ENCODE measurements around the gene SUMF1. TPM values are rescaled to one million over a fixed set of nuclear protein-coding genes. Genes with fewer than 3 reads are reported as not detected.

The SUMF1 gene
- total RNA-seq, 1 donor from 2014 or later = 28.2 TPM

GRCh38 chr3:4440951-4441350 is 26.1 kb downstream of the SUMF1 start:
- Histone ChIP-seq H3K9ac (ENCODE audit: low read depth in 1 of 3, low read length in 3 of 3) (no peak overlapping the region), H3K4me3 (ENCODE audit: low read length in 3 of 3) (no peak overlapping the region), H3K27ac (ENCODE audit: low read depth, low read length) (no peak overlapping the region), H3K4me1 (ENCODE audit: control insufficient read depth in 3 of 3, insufficient read depth in 3 of 3, low read length in 3 of 3) (no peaks in the 10 kb centered on the region), H3K9me3 (ENCODE audit: control insufficient read depth in 3 of 3, low read length in 3 of 3) (no peaks in the 10 kb centered on the region), H3K27me3 (ENCODE audit: control insufficient read depth in 3 of 3, insufficient read depth in 3 of 3, low read length in 3 of 3) (no peaks in the 10 kb centered on the region), H3K36me3 (ENCODE audit: control insufficient read depth in 3 of 3, insufficient read depth in 3 of 3, low read length in 3 of 3) (peaks cover 2 to 5% (median 5%) of the 10 kb centered on the region in 3 donors)

- Histone ChIP-seq H3K36me3 (ENCODE audit: control insufficient read depth in 3 of 3, insufficient read depth in 3 of 3, low read length in 3 of 3) (peaks cover 0 to 2% (median 0%) of the 10 kb centered on the region in 3 donors), H3K27me3 (ENCODE audit: control insufficient read depth in 3 of 3, insufficient read depth in 3 of 3, low read length in 3 of 3) (no peaks in the 10 kb centered on the region), H3K4me1 (ENCODE audit: control insufficient read depth in 3 of 3, insufficient read depth in 3 of 3, low read length in 3 of 3) (no peaks in the 10 kb centered on the region), H3K27ac (ENCODE audit: low read depth, low read length) (no peak overlapping the region), H3K4me3 (ENCODE audit: low read length in 3 of 3) (no peak overlapping the region), H3K9me3 (ENCODE audit: control insufficient read depth in 3 of 3, low read length in 3 of 3) (no peaks in the 10 kb centered on the region), H3K9ac (ENCODE audit: low read depth in 1 of 3, low read length in 3 of 3) (no peak overlapping the region)
Observed at GRCh38 chr3:4438296-4438695, 28.8 kb downstream of the SUMF1 start.

- H3K4me1 ChIP-seq (ENCODE audit: control insufficient read depth in 3 of 3, insufficient read depth in 3 of 3, low read length in 3 of 3) = no peaks in the 10 kb centered on the region
- no peaks in the 10 kb centered on the region for H3K9me3 ChIP-seq (ENCODE audit: control insufficient read depth in 3 of 3, low read length in 3 of 3)
- H3K36me3 ChIP-seq (ENCODE audit: control insufficient read depth in 3 of 3, insufficient read depth in 3 of 3, low read length in 3 of 3) = no peaks in the 10 kb centered on the region
- no peak overlapping the region for H3K27ac ChIP-seq (ENCODE audit: low read depth, low read length)
- H3K27me3 ChIP-seq (ENCODE audit: control insufficient read depth in 3 of 3, insufficient read depth in 3 of 3, low read length in 3 of 3) = no peaks in the 10 kb centered on the region
- no peak overlapping the region for H3K9ac ChIP-seq (ENCODE audit: low read depth in 1 of 3, low read length in 3 of 3)
- no peak overlapping the region for H3K4me3 ChIP-seq (ENCODE audit: low read length in 3 of 3)
Observed at GRCh38 chr3:4432259-4432658, 34.8 kb downstream of the SUMF1 start.

- Histone ChIP-seq H3K27me3 (ENCODE audit: control insufficient read depth in 3 of 3, insufficient read depth in 3 of 3, low read length in 3 of 3) (no peaks in the 10 kb centered on the region), H3K36me3 (ENCODE audit: control insufficient read depth in 3 of 3, insufficient read depth in 3 of 3, low read length in 3 of 3) (no peaks in the 10 kb centered on the region), H3K4me3 (ENCODE audit: low read length in 3 of 3) (no peak overlapping the region), H3K27ac (ENCODE audit: low read depth, low read length) (no peak overlapping the region), H3K4me1 (ENCODE audit: control insufficient read depth in 3 of 3, insufficient read depth in 3 of 3, low read length in 3 of 3) (peaks cover 0 to 3% (median 0%) of the 10 kb centered on the region in 3 donors), H3K9ac (ENCODE audit: low read depth in 1 of 3, low read length in 3 of 3) (no peak overlapping the region), H3K9me3 (ENCODE audit: control insufficient read depth in 3 of 3, low read length in 3 of 3) (no peaks in the 10 kb centered on the region)
Observed at GRCh38 chr3:4429648-4430350, 37.3 kb downstream of the SUMF1 start.

GRCh38 chr3:4426782-4427344 is 40.2 kb downstream of the SUMF1 start:
- no peaks in the 10 kb centered on the region for H3K9me3 ChIP-seq (ENCODE audit: control insufficient read depth in 3 of 3, low read length in 3 of 3)
- H3K9ac ChIP-seq (ENCODE audit: low read depth in 1 of 3, low read length in 3 of 3) = no peak overlapping the region
- peaks cover 0 to 3% (median 0%) of the 10 kb centered on the region in 3 donors for H3K4me1 ChIP-seq (ENCODE audit: control insufficient read depth in 3 of 3, insufficient read depth in 3 of 3, low read length in 3 of 3)
- H3K27me3 ChIP-seq (ENCODE audit: control insufficient read depth in 3 of 3, insufficient read depth in 3 of 3, low read length in 3 of 3) = no peaks in the 10 kb centered on the region
- no peaks in the 10 kb centered on the region for H3K36me3 ChIP-seq (ENCODE audit: control insufficient read depth in 3 of 3, insufficient read depth in 3 of 3, low read length in 3 of 3)
- no peak overlapping the region for H3K4me3 ChIP-seq (ENCODE audit: low read length in 3 of 3)
- H3K27ac ChIP-seq (ENCODE audit: low read depth, low read length) = no peak overlapping the region

- no peak overlapping the region for H3K9ac ChIP-seq (ENCODE audit: low read depth in 1 of 3, low read length in 3 of 3)
- H3K9me3 ChIP-seq (ENCODE audit: control insufficient read depth in 3 of 3, low read length in 3 of 3) = no peaks in the 10 kb centered on the region
- H3K27me3 ChIP-seq (ENCODE audit: control insufficient read depth in 3 of 3, insufficient read depth in 3 of 3, low read length in 3 of 3) = no peaks in the 10 kb centered on the region
- H3K4me3 ChIP-seq (ENCODE audit: low read length in 3 of 3) = no peak overlapping the region
- H3K36me3 ChIP-seq (ENCODE audit: control insufficient read depth in 3 of 3, insufficient read depth in 3 of 3, low read length in 3 of 3) = no peaks in the 10 kb centered on the region
- no peak overlapping the region for H3K27ac ChIP-seq (ENCODE audit: low read depth, low read length)
- H3K4me1 ChIP-seq (ENCODE audit: control insufficient read depth in 3 of 3, insufficient read depth in 3 of 3, low read length in 3 of 3) = peaks cover 0 to 3% (median 0%) of the 10 kb centered on the region in 3 donors
Observed at GRCh38 chr3:4426261-4426781, 40.7 kb downstream of the SUMF1 start.

- Histone ChIP-seq H3K36me3 (ENCODE audit: control insufficient read depth in 3 of 3, insufficient read depth in 3 of 3, low read length in 3 of 3) (no peaks in the 10 kb centered on the region), H3K27me3 (ENCODE audit: control insufficient read depth in 3 of 3, insufficient read depth in 3 of 3, low read length in 3 of 3) (no peaks in the 10 kb centered on the region), H3K27ac (ENCODE audit: low read depth, low read length) (no peak overlapping the region), H3K9ac (ENCODE audit: low read depth in 1 of 3, low read length in 3 of 3) (no peak overlapping the region), H3K9me3 (ENCODE audit: control insufficient read depth in 3 of 3, low read length in 3 of 3) (no peaks in the 10 kb centered on the region), H3K4me3 (ENCODE audit: low read length in 3 of 3) (no peak overlapping the region), H3K4me1 (ENCODE audit: control insufficient read depth in 3 of 3, insufficient read depth in 3 of 3, low read length in 3 of 3) (peaks cover 0 to 9% (median 0%) of the 10 kb centered on the region in 3 donors)
Observed at GRCh38 chr3:4425707-4426106, 41.4 kb downstream of the SUMF1 start.

- Histone ChIP-seq H3K36me3 (ENCODE audit: control insufficient read depth in 3 of 3, insufficient read depth in 3 of 3, low read length in 3 of 3) (no peaks in the 10 kb centered on the region), H3K27me3 (ENCODE audit: control insufficient read depth in 3 of 3, insufficient read depth in 3 of 3, low read length in 3 of 3) (no peaks in the 10 kb centered on the region), H3K9me3 (ENCODE audit: control insufficient read depth in 3 of 3, low read length in 3 of 3) (no peaks in the 10 kb centered on the region), H3K9ac (ENCODE audit: low read depth in 1 of 3, low read length in 3 of 3) (no peak overlapping the region), H3K27ac (ENCODE audit: low read depth, low read length) (no peak overlapping the region), H3K4me3 (ENCODE audit: low read length in 3 of 3) (no peak overlapping the region), H3K4me1 (ENCODE audit: control insufficient read depth in 3 of 3, insufficient read depth in 3 of 3, low read length in 3 of 3) (peaks cover 0 to 9% (median 0%) of the 10 kb centered on the region in 3 donors)
Observed at GRCh38 chr3:4425055-4425454, 42.0 kb downstream of the SUMF1 start.

GRCh38 chr3:4421121-4421520 is 45.9 kb downstream of the SUMF1 start:
- Histone ChIP-seq H3K9me3 (ENCODE audit: control insufficient read depth in 3 of 3, low read length in 3 of 3) (no peaks in the 10 kb centered on the region), H3K4me1 (ENCODE audit: control insufficient read depth in 3 of 3, insufficient read depth in 3 of 3, low read length in 3 of 3) (peaks cover 0 to 15% (median 8%) of the 10 kb centered on the region in 3 donors), H3K9ac (ENCODE audit: low read depth in 1 of 3, low read length in 3 of 3) (no peak overlapping the region), H3K4me3 (ENCODE audit: low read length in 3 of 3) (no peak overlapping the region), H3K27me3 (ENCODE audit: control insufficient read depth in 3 of 3, insufficient read depth in 3 of 3, low read length in 3 of 3) (no peaks in the 10 kb centered on the region), H3K36me3 (ENCODE audit: control insufficient read depth in 3 of 3, insufficient read depth in 3 of 3, low read length in 3 of 3) (peaks cover 0 to 8% (median 8%) of the 10 kb centered on the region in 3 donors), H3K27ac (ENCODE audit: low read depth, low read length) (peak overlapping the region; percentile 23)

- Histone ChIP-seq H3K9me3 (ENCODE audit: control insufficient read depth in 3 of 3, low read length in 3 of 3) (no peaks in the 10 kb centered on the region), H3K4me1 (ENCODE audit: control insufficient read depth in 3 of 3, insufficient read depth in 3 of 3, low read length in 3 of 3) (peaks cover 0 to 15% (median 8%) of the 10 kb centered on the region in 3 donors), H3K27ac (ENCODE audit: low read depth, low read length) (no peak overlapping the region), H3K9ac (ENCODE audit: low read depth in 1 of 3, low read length in 3 of 3) (no peak overlapping the region), H3K36me3 (ENCODE audit: control insufficient read depth in 3 of 3, insufficient read depth in 3 of 3, low read length in 3 of 3) (peaks cover 0 to 8% (median 8%) of the 10 kb centered on the region in 3 donors), H3K4me3 (ENCODE audit: low read length in 3 of 3) (no peak overlapping the region), H3K27me3 (ENCODE audit: control insufficient read depth in 3 of 3, insufficient read depth in 3 of 3, low read length in 3 of 3) (no peaks in the 10 kb centered on the region)
Observed at GRCh38 chr3:4419920-4420319, 47.1 kb downstream of the SUMF1 start.
